GM19372 (cell line): ENCODE measurements around the gene PAEP.

ENCODE experiments used
- ATAC-seq: cut with Tn5 transposase; IDR thresholded peaks from one replicate; pipeline ENCODE4 v1.9.1; 2021; ENCODE audit warnings: mild to moderate bottlenecking, low read depth, moderate library complexity; ENCODE audit not compliant: unreplicated experiment

PAEP gene

GRCh38 chr9:135590486-135591079 is 29.0 kb downstream of the PAEP start:
- ATAC-seq = no peak

- no peak for ATAC-seq
Observed at GRCh38 chr9:135591506-135592330, 30.2 kb downstream of the PAEP start.

GRCh38 chr9:135592331-135592590 is 30.7 kb downstream of the PAEP start:
- ATAC-seq = no peak

DNA sequence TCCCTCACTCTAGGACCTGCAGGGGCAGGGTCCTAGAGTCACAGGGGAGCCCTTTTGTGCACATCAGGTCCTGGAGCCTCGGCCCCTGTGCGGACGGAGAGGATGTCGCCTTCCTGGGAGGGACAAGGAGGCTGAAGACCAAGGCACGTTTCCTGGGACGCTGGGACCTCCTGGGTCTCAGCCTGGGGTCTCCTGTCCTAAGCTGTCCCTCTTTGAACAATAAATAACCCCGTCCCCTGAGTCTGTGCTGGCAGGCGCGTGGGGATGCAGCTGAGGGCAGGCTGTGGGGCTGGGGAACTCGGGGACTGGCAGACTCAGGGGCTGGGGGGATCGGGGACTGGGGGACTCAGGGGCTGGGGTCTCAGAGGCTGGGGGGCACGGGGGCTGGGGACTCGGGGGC is 31.1 kb downstream of the PAEP start:
- ATAC-seq = no peak

- no peak for ATAC-seq
Observed at GRCh38 chr9:135596211-135596610, 34.7 kb downstream of the PAEP start.

DNA sequence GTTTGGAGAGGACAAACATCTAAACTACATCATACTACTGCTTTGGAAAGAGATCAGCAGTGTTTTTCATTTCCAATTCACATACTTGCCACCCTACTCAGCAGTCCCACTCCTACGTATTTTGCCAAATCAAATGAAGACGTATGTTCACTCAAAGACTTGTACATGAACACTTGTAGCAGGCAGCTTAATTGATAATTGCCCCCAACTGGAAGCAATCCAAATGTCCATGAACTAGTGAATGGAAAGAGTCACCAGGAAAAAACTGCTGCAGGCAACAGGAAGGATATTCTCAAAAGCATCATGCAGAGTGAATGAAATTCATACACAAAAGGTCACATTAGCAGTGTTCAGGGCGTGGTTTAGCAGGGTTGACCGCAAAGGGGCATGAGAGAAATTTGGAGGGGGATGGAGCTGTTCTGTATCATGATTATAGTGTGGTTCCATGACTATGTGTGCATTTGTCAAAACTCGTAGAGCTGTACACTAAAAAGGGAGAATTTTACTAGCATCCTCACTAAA is 38.8 kb downstream of the PAEP start:
- no peak for ATAC-seq

DNA sequence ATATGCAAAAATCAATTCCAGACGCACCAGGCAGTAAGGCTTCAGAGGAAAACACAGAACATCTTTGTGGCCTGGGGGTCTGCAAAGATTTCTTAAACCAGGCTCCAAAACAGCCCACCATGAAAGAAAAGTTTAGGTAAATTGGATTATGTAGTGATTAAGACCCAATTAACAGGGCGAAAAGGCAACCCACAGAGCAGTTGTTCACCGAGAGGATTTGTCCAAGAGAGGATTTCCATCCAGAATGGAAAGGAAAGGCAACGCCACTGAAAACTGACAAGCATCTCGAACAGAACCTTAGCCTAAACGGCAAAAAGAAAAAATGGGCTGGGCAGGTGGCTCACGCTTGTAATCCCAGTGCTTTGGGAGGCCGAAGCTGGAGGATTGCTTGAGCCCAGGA is 40.4 kb downstream of the PAEP start:
- no peak for ATAC-seq

DNA sequence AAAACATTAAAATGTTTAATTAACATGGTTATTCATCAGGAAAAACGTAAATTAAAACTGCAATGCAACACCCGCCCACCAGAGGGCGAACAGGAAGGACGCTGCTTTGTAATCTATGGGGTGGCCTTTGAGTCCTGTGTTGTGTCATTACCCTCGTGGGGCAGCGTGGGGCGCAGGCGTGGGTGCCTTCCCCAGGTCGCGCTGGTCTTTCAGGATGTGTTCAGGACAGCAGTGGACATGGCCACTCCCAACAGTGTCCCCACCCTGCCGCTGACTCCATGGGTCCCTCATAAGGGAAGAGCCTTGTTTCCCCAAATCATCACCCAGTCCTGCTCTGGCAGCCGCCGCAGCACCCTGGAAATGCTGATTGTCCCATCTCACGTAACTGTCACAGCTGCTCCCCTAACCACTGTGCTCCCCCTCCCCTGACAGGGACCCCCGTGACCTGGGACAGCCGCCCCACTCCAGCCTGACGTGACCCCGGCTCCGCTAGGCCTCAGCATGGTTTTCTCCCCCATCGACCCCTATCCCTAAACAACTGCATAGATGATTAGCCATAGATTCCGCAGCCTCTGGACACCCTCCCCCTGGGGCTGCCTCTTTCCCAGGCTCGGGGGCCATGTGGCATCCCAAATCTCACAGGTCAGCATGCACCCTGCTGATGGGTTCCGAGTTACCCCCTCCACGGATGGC is 41.4 kb downstream of the PAEP start:
- no peak for ATAC-seq

DNA sequence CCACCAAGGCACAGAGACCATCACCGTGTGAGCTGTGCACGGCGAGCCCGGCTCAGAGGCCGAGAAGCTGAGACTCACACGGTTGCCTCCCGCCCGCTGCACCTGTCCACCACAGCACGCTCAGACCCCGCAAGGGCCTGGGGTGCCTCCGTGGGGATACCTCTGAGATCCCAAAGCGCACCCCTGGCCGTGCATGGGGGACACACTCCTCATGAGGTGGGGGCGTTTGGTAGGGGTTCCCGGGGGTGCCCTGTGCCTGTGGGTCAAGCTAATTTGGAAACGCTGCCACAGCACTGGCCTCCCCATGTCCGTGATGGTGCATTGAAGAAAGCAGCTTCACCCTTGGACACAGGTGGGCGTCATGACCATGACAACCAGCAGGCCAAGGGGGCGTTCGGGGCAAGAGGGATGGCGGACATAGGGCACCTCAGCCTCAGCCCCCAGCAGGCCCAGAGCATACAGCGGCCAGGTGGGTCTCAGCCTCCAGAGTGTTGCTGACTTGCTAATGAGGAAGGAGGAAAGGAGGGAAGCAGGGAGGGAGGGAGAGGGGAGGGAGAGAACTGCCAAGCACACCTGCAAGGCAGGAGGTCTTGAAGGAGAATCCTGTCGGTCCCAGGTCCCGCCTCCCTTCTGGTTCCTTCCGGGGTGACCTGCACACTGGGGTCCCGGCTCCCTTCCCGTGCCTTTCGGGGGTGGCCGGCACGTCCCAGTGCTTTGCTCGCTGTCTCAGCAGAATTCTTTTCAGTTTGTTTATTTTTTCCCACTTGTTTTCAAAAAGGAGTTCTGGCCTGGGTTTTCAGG is 43.1 kb downstream of the PAEP start:
- no peak for ATAC-seq

GRCh38 chr9:135605238-135605781 is 43.8 kb downstream of the PAEP start:
- ATAC-seq = no peak

DNA sequence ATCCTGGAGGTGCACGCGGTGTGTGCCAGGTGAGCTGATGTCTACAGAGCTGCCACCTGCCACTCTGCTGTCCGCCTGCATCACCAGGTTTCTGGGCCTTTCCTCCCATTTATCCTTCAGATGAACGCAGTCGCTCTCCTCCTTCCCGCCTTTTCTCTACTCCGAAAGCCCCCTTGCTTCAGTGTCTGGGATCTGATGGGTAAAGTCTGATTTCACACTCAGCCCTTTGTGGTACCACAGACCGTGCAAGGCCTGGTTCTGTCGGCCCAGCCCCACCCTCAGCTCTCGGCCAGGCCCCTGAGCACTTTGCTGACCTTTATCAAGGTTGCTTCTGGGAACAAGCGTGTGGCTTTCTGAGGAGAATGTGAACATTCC is 45.3 kb downstream of the PAEP start:
- no peak for ATAC-seq

DNA sequence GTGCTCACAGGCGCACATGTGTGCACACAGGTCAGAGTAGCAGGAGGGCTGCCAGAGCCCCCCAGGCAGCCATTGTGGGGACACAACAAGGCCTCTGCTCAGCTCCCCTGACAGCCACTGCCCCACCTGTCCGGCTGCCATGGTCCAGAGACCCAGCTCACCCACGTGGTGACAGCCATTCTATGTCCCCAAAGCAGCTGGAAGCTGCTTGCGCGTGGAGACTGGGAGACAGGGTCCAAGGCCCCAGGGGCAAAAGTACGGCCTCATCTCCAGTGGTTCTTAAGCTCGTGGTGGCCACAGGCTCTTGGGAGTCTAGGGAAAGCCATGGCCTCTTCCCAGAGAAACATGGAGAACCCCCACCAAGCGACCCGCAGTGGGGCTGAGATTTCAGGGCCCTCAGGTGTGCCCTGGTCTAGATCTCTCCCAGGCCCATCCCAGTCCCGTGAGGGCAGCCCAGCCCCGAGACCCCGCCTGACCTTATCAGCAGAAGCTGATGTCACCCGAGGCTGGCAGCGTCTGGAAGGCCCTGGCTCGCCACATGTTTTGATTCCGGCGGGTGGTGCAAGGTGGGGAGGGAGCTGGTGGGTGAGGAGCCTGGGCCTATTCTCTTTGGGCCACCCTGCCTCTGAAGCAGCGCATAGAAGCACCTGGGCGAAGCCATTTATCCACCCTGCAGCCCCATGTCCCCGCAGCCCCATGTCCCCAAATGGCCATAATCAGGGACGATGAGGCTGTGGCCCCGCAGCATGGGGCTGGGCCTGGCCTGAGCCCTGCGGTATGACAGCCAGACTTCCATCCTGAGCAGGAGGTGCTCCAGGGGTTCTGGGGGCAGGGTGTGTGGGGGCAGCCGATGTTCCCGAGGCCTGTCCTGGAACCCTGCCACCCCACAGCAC is 46.1 kb downstream of the PAEP start:
- ATAC-seq = no peak

GRCh38 chr9:135608294-135608998 is 46.9 kb downstream of the PAEP start:
- ATAC-seq = no peak

- ATAC-seq = no peak
Observed at GRCh38 chr9:135608999-135609317, 47.4 kb downstream of the PAEP start.

DNA sequence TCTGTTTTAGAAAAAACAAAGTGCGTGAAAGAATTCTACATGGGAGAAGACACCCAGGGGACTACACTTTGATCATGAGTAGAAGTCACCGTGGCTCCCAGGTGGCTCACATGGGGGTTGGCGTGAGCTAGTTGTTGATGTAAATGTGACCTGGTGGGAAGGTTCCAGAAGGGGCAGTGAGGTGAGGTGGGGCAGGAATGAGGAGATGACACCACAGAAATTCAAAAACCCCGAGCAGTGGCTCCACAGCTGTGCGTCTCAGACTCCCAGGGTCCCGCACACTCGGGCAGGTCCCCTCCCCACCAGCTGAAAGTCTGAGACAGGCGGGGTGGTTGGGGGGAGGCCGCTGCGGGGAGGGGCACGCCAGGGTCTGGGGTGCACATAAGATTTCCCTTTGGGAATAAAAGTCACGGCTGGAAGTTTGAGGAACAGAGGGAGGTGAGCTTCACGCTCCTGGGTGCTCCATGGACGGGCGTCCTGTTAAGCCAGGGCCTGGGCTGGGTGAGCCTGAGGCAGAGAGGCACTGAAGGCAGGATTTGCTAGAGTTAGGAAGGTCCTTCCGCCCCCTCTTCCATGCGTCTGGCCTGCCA is 47.9 kb downstream of the PAEP start:
- ATAC-seq = no peak

DNA sequence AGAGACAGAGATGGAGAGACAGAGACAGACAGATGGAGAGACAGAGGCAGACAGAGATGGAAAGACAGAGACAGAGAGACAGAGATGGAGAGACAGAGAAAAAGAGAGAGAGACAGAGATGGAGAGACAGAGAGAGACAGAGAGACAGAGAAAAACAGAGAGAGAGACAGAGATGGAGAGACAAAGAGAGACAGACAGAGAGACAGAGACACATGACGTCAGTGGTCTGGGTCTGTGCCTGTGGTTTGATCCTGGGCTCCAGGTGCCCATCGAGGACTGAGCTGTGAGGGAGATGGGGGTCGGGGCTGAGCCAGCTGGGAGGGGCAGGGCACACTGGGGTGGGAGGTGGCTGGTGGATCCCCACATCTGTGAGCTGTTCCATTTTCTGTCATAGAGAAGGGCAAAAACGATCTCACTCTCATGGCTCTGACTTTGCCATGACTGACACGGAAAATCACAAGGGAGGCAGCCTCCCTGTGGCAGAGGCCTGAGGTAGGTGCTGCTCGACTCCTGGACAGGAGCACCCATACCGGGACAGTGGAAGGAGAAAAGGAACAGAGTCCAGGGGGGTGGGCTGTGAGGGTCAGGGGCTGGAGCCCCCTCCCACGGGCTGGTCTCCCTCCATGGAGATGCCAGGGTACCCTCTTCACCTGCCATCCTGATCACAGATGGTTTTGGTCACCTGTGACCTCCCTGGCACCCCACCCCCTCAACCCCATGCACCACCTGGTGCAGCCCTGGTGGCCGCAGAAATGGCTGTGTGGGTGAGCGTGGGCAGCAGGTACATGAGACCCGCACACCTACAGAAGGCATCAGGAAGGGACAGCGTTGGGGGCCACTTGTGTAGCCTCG is 49.0 kb downstream of the PAEP start:
- ATAC-seq = no peak

- ATAC-seq = no peak
Observed at GRCh38 chr9:135611142-135611874, 49.8 kb downstream of the PAEP start.
